Astrocyte of the spinal cord (primary cell): ENCODE results near the gene RUNX2.

Source experiments
- DNase-seq: peaks from one replicate; pipeline ENCODE4 v3.0.0; 2011; ENCODE audit warnings: low read depth, low spot score
- H3K4me3 ChIP-seq: 2 replicates; pipeline ENCODE4 v1.5.1; 2011; ENCODE audit warnings: low read depth, mild to moderate bottlenecking, low read length, moderate library complexity
- CTCF ChIP-seq: IDR thresholded peaks from 2 replicates; pipeline ENCODE4 v1.5.1; 2012; ENCODE audit warnings: low read depth, mild to moderate bottlenecking, low read length, inconsistent platforms
- in situ Hi-C: cut with HindIII; loops from 2 replicates; pipeline ENCODE4 v1.10.0; 2017; ENCODE audit warnings: low sequenced_read_pairs

Gene RUNX2

GRCh38 chr6:45592991-45593390, 264.9 kb downstream of the RUNX2 start:
- no peak overlapping the region for H3K4me3 ChIP-seq
- peak; percentile 33 for DNase-seq
- in situ Hi-C loops, result no loop called here
- TF ChIP-seq CTCF, result no peak

GRCh38 chr6:45595010-45595851, 267.1 kb downstream of the RUNX2 start:
- TF ChIP-seq CTCF, result no peak
- DNase-seq, result no peak
- in situ Hi-C loops, result no loop called here
- H3K4me3 ChIP-seq, result no peak overlapping the region

- no peak for TF ChIP-seq CTCF
- H3K4me3 ChIP-seq, result no peak overlapping the region
- no peak for DNase-seq
- in situ Hi-C loops, result no loop called here
Observed at GRCh38 chr6:45597424-45597823, 269.3 kb downstream of the RUNX2 start.

GRCh38 chr6:45599053-45599452, 270.9 kb downstream of the RUNX2 start:
- no peak for TF ChIP-seq CTCF
- no peak overlapping the region for H3K4me3 ChIP-seq
- in situ Hi-C loops, result no loop called here
- no peak for DNase-seq

GRCh38 chr6:45605971-45606370, 277.8 kb downstream of the RUNX2 start:
- TF ChIP-seq CTCF, result no peak
- DNase-seq, result no peak
- in situ Hi-C loops, result no loop called here
- no peak overlapping the region for H3K4me3 ChIP-seq

- in situ Hi-C loops, result no loop called here
- no peak overlapping the region for H3K4me3 ChIP-seq
- DNase-seq, result no peak
- TF ChIP-seq CTCF, result no peak
Observed at GRCh38 chr6:45606831-45607400, 278.8 kb downstream of the RUNX2 start.
